Activated T-helper 17 cell treated with anti-CD3 and anti-CD28 coated beads, Interleukin-2, amount 50 U/mL, for 72 hours (primary cell): ENCODE data around the gene IRAK1BP1. TPM values are rescaled to one million over a fixed set of nuclear protein-coding genes. Genes with fewer than 3 reads are reported as not detected.

Source experiments
- ATAC-seq: fragments of 150-1000 bp; cut with Tn5 transposase; replicated peaks from 2 replicates; pipeline ENCODE4 v1.10.0; 2021; ENCODE audit warnings: mild to moderate bottlenecking, moderate library complexity
- H3K27ac Mint-ChIP-seq: one replicate; pipeline ENCODE4 v1.8.0; 2022; ENCODE audit warnings: mixed read lengths
- H3K27me3 Mint-ChIP-seq: one replicate; pipeline ENCODE4 v1.8.0; 2022; ENCODE audit warnings: mixed read lengths
- H3K36me3 Mint-ChIP-seq: one replicate; pipeline ENCODE4 v1.8.0; 2022; ENCODE audit warnings: low read depth, mild to moderate bottlenecking, mixed read lengths
- H3K4me1 Mint-ChIP-seq: one replicate; pipeline ENCODE4 v1.8.0; 2022; ENCODE audit warnings: mixed read lengths
- H3K4me3 Mint-ChIP-seq: one replicate; pipeline ENCODE4 v1.8.0; 2022; ENCODE audit warnings: mild to moderate bottlenecking, mixed read lengths
- H3K9me3 Mint-ChIP-seq: one replicate; pipeline ENCODE4 v1.8.0; 2022; ENCODE audit warnings: mixed read lengths
- total RNA-seq, 2 donors: library from RNA; stranded (reverse); gene quantifications; one replicate each; pipeline ENCODE4 v1.2.3, GENCODE V29; 2022

IRAK1BP1 gene
- 1 to 10 TPM in 1 of 2 donors, under 1 TPM in 1; 0.58 to 1.7 TPM for total RNA-seq

GRCh38 chr6:78867370-78868040 is at the start of gene IRAK1BP1:
IRAK1BP1 (plus strand) TSS chr6:78867551; CDS start chr6:78867577, 26 bp downstream.
- Mint-ChIP-seq H3K9me3 (no peaks in the 10 kb centered on the region), H3K4me3 (peak within 1 kb of the TSS; percentile 99), H3K27me3 (no peaks in the 10 kb centered on the region), H3K36me3 (no peaks in the 10 kb centered on the region), H3K4me1 (peaks cover 5% of the 10 kb centered on the region), H3K27ac (peak within 1 kb of the TSS; percentile 94)
- peak; percentile 98 for ATAC-seq

GRCh38 chr6:78824045-78824444 is 43.3 kb upstream of the IRAK1BP1 start:
- no peaks in the 10 kb centered on the region for H3K4me1 Mint-ChIP-seq
- no peak overlapping the region for H3K4me3 Mint-ChIP-seq
- no peak overlapping the region for H3K27ac Mint-ChIP-seq
- H3K27me3 Mint-ChIP-seq: peaks cover 8% of the 10 kb centered on the region
- H3K36me3 Mint-ChIP-seq: no peaks in the 10 kb centered on the region
- H3K9me3 Mint-ChIP-seq: peaks cover 4% of the 10 kb centered on the region
- ATAC-seq: no peak

DNA sequence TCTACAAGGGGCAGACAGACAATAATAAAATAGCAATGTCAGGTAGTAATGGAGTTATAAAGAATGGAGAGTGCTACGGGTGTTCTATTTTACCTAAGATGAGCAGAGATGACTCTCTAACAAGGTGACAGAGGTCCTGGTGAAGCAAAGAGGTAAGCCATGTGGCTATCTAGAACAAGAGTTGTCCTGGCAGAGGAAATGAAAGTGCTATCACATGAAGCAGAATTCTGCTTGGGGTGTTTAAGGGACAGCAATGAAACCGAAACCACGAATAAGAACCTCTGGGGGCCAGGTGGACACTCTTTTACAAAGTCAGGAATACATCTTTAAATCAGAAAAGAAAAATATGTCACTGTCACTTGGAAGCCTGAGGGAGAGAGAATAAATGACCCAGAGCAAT is 37.9 kb upstream of the IRAK1BP1 start:
- Mint-ChIP-seq H3K4me1 (no peaks in the 10 kb centered on the region), H3K9me3 (no peaks in the 10 kb centered on the region), H3K36me3 (no peaks in the 10 kb centered on the region), H3K4me3 (no peak overlapping the region), H3K27ac (no peak overlapping the region), H3K27me3 (peaks cover 12% of the 10 kb centered on the region)
- ATAC-seq: no peak

GRCh38 chr6:78830805-78831204 is 36.5 kb upstream of the IRAK1BP1 start:
- H3K4me3 Mint-ChIP-seq: no peak overlapping the region
- ATAC-seq: no peak
- no peaks in the 10 kb centered on the region for H3K9me3 Mint-ChIP-seq
- H3K4me1 Mint-ChIP-seq: no peaks in the 10 kb centered on the region
- peaks cover 12% of the 10 kb centered on the region for H3K27me3 Mint-ChIP-seq
- no peaks in the 10 kb centered on the region for H3K36me3 Mint-ChIP-seq
- no peak overlapping the region for H3K27ac Mint-ChIP-seq

DNA sequence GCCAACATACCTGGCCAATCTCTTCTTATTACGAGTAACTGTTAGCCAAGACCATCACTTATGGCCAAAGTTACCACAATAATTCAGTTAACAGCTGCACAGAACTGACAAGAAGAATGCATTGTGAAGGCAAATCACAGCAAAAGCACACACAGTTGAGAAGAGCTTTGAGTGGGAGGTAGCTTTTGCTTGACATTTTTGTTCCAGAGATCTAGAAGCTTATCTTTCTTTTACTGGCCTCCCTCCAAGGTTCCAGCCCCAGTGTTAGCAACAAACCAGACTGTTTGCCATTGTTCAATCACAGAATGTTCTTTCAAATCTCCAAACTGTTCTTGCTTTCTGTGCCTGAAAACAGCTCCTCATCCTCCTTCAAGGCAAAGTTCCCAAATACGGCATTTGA is 35.9 kb upstream of the IRAK1BP1 start:
- H3K4me1 Mint-ChIP-seq: no peaks in the 10 kb centered on the region
- ATAC-seq: no peak
- no peak overlapping the region for H3K4me3 Mint-ChIP-seq
- H3K9me3 Mint-ChIP-seq: no peaks in the 10 kb centered on the region
- peaks cover 14% of the 10 kb centered on the region for H3K27me3 Mint-ChIP-seq
- no peak overlapping the region for H3K27ac Mint-ChIP-seq
- no peaks in the 10 kb centered on the region for H3K36me3 Mint-ChIP-seq

DNA sequence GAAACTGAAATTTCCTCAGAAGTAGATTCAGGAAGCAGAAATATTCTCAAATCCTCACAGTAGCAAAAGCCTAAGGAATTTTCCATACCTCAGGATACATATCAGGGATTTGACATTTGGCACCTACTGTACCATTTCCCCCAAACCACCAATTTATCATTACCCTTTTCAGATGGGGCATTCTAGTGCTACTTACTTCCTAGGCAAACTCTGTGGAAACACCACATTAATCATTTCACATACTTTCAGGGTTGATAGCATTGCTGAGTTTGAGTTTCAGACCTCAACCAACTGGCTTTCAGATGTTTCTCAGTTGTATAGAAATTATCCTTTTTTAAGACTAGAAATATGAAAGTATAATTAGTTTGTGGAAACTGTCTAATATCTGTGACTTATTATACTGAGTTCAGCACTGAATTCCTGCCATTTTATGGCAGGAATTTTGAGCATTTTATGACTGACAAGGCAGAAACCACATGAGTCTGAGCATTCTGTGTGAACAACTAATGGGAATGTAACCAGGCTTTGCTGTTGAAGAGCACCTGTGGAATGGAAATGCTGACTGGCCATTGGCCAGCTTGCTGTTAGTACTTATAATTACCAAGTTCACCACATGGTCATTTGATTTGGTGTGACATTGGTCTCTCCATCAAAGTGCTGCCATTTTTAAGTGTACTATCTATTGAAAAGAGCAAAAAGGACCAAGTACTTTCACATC is 35.1 kb upstream of the IRAK1BP1 start:
- no peak overlapping the region for H3K27ac Mint-ChIP-seq
- no peak overlapping the region for H3K4me3 Mint-ChIP-seq
- no peak for ATAC-seq
- H3K27me3 Mint-ChIP-seq: peaks cover 19% of the 10 kb centered on the region
- no peaks in the 10 kb centered on the region for H3K9me3 Mint-ChIP-seq
- no peaks in the 10 kb centered on the region for H3K4me1 Mint-ChIP-seq
- no peaks in the 10 kb centered on the region for H3K36me3 Mint-ChIP-seq

GRCh38 chr6:78835817-78836216 is 31.5 kb upstream of the IRAK1BP1 start:
- no peak for ATAC-seq
- Mint-ChIP-seq H3K27me3 (peaks cover 16% of the 10 kb centered on the region), H3K4me1 (no peaks in the 10 kb centered on the region), H3K27ac (no peak overlapping the region), H3K36me3 (no peaks in the 10 kb centered on the region), H3K4me3 (no peak overlapping the region), H3K9me3 (peaks cover 4% of the 10 kb centered on the region)

DNA sequence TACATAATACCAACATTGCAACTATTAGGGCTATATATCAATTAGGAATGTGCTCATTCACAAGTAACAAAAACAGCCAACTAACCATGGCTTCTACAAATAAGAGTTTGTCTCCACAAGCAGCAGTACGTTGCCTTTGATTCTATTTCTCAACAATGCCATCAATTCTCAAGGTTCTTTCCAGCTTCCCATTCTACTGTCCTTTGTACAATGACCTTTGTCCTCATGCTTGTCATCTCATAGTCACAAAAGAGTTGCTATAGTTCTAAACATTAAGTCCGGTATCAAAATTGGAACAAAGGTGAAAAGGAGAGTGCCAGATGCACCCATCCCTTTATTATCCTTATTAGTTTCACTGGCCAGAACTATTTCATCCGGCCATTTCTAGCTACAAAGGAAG is 30.8 kb upstream of the IRAK1BP1 start:
- no peaks in the 10 kb centered on the region for H3K36me3 Mint-ChIP-seq
- no peaks in the 10 kb centered on the region for H3K4me1 Mint-ChIP-seq
- no peak for ATAC-seq
- no peak overlapping the region for H3K4me3 Mint-ChIP-seq
- peaks cover 4% of the 10 kb centered on the region for H3K9me3 Mint-ChIP-seq
- no peak overlapping the region for H3K27ac Mint-ChIP-seq
- H3K27me3 Mint-ChIP-seq: peaks cover 16% of the 10 kb centered on the region

GRCh38 chr6:78841111-78841510 is 26.2 kb upstream of the IRAK1BP1 start:
- no peak for ATAC-seq
- peaks cover 11% of the 10 kb centered on the region for H3K27me3 Mint-ChIP-seq
- H3K4me3 Mint-ChIP-seq: no peak overlapping the region
- no peak overlapping the region for H3K27ac Mint-ChIP-seq
- no peaks in the 10 kb centered on the region for H3K36me3 Mint-ChIP-seq
- H3K9me3 Mint-ChIP-seq: peaks cover 4% of the 10 kb centered on the region
- no peaks in the 10 kb centered on the region for H3K4me1 Mint-ChIP-seq

DNA sequence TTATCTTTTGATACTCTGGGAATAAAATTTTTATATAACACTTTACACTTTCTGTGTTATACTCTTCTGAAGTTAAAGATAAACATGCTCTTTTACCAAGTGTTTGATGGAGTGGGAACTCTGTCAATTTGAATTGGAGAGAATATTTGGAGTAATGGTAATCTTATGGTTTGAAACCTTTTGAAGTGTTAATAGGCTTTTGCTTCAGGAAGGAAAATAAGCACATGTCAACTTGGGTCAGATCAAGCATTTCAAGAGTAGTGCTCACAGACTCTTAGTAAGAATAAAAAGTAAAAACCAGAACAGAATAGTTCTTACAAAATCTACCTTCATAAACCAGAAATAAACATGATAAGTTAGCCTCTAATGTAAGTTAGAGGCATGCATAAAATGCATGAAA is 24.4 kb upstream of the IRAK1BP1 start:
- Mint-ChIP-seq H3K4me3 (no peak overlapping the region), H3K27ac (no peak overlapping the region), H3K9me3 (peaks cover 4% of the 10 kb centered on the region), H3K36me3 (no peaks in the 10 kb centered on the region), H3K4me1 (no peaks in the 10 kb centered on the region), H3K27me3 (peaks cover 4% of the 10 kb centered on the region)
- no peak for ATAC-seq

- Mint-ChIP-seq H3K27me3 (no peaks in the 10 kb centered on the region), H3K4me3 (no peak overlapping the region), H3K9me3 (no peaks in the 10 kb centered on the region), H3K27ac (no peak overlapping the region), H3K4me1 (no peaks in the 10 kb centered on the region), H3K36me3 (no peaks in the 10 kb centered on the region)
- no peak for ATAC-seq
Measured at GRCh38 chr6:78844899-78845298, 22.5 kb upstream of the IRAK1BP1 start.

- H3K4me1 Mint-ChIP-seq: no peaks in the 10 kb centered on the region
- ATAC-seq: no peak
- no peak overlapping the region for H3K4me3 Mint-ChIP-seq
- H3K9me3 Mint-ChIP-seq: no peaks in the 10 kb centered on the region
- H3K36me3 Mint-ChIP-seq: no peaks in the 10 kb centered on the region
- H3K27ac Mint-ChIP-seq: no peak overlapping the region
- H3K27me3 Mint-ChIP-seq: no peaks in the 10 kb centered on the region
Measured at GRCh38 chr6:78845567-78845966, 21.8 kb upstream of the IRAK1BP1 start.

DNA sequence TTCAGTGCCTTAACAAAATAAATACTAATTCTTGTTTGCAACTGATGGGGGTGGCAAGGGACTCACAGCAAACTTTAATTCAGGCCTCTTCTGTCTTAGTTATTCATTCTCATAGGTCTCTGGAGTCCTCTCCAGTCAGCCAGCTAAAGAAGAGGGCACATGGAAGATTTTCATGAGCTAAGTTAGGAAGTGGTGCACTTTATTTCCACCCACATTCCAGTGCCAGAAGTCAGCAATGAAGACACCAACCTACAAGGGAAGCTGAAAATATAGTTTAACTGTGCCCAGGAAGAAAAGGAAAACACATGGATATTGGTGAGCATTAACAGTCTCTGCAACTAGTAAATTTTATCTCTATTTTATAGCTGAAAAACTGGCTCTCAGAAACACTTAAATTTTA is 16.7 kb upstream of the IRAK1BP1 start:
- no peaks in the 10 kb centered on the region for H3K36me3 Mint-ChIP-seq
- H3K4me1 Mint-ChIP-seq: no peaks in the 10 kb centered on the region
- H3K27ac Mint-ChIP-seq: no peak overlapping the region
- no peak for ATAC-seq
- H3K4me3 Mint-ChIP-seq: no peak overlapping the region
- H3K9me3 Mint-ChIP-seq: no peaks in the 10 kb centered on the region
- no peaks in the 10 kb centered on the region for H3K27me3 Mint-ChIP-seq

GRCh38 chr6:78851156-78851555 is 16.2 kb upstream of the IRAK1BP1 start:
- Mint-ChIP-seq H3K4me1 (no peaks in the 10 kb centered on the region), H3K4me3 (no peak overlapping the region), H3K9me3 (no peaks in the 10 kb centered on the region), H3K27ac (no peak overlapping the region), H3K36me3 (no peaks in the 10 kb centered on the region), H3K27me3 (no peaks in the 10 kb centered on the region)
- ATAC-seq: no peak

DNA sequence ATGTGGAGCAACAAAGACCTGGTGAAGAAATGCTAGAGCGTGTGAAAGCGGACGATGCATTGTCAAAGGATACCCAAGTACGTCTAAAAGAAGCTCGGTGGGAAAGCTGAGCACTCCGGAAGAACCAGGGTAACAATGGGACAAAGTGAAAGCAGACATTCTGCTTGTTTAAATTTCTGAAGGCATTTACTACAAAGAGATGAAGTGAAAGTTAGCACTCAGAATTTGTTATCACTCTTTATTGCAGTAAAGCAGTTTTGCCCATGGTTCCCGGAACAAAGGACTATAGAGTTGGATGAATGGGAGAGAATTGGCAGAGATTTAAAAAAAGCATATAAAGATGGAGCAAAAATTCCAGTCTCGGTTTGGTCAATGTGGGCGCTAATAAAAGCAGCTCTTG is 12.8 kb upstream of the IRAK1BP1 start:
- Mint-ChIP-seq H3K27me3 (no peaks in the 10 kb centered on the region), H3K27ac (no peak overlapping the region), H3K9me3 (no peaks in the 10 kb centered on the region), H3K4me1 (no peaks in the 10 kb centered on the region), H3K4me3 (no peak overlapping the region), H3K36me3 (no peaks in the 10 kb centered on the region)
- no peak for ATAC-seq
